Pancreas (tissue), 10 donors: ENCODE data around the gene TUBA1A. TPM values are rescaled to one million over a fixed set of nuclear protein-coding genes. Genes with fewer than 3 reads are reported as not detected.

Source experiments
- ATAC-seq, 4 donors: fragments of 200-7000 bp; cut with Tn5 transposase; one replicate each; pipeline versions ENCODE4 v1.8.0 to v1.9.1; 2020; ENCODE audit warnings: mild to moderate bottlenecking in 4 of 4, moderate library complexity in 4 of 4
- DNase-seq, 6 donors: peaks; one replicate each; pipeline ENCODE4 v3.0.0-alpha.2; 2020
- FAIRE-seq: peaks from 2 replicates; lab custom pipeline; 2012; peaks lifted over from hg19 to GRCh38; lab: Jason Lieb, UNC
- H3K27ac ChIP-seq, 4 donors: fragments of 200-600 bp; sonication (generic); 1 replicate in 3 of 4; 2 replicates in 1 of 4; pipeline versions ENCODE4 v1.5.0 to v1.8.0; 2020
- H3K27me3 ChIP-seq, 4 donors: fragments of 200-600 bp; one replicate each; pipeline ENCODE4 v1.8.0; 2021
- H3K36me3 ChIP-seq, 3 donors: fragments of 200-600 bp; sonication (generic) in 1 of 3; one replicate each; pipeline versions ENCODE4 v1.5.0 to v1.8.0; 2020 to 2021
- H3K4me1 ChIP-seq, 3 donors: fragments of 200-600 bp; one replicate each; pipeline ENCODE4 v1.8.0; 2021
- H3K4me3 ChIP-seq, 4 donors: fragments of 200-600 bp; sonication (generic) in 2 of 4; one replicate each; pipeline versions ENCODE4 v1.5.0 to v1.8.0; 2020 to 2021
- H3K9me3 ChIP-seq, 4 donors: fragments of 200-600 bp; one replicate each; pipeline ENCODE4 v1.8.0; 2021
- CTCF ChIP-seq, 4 donors: fragments of 200-600 bp; sonication (generic) in 3 of 4; IDR thresholded peaks; one replicate each; pipeline versions ENCODE4 v1.5.0 to v1.8.0; 2021; ENCODE audit warnings: antibody characterized with exemption in 4 of 4
- WGBS, 2 donors: extraction: QIAGEN DNeasy Blood & Tissue Kit; methylation state at CpG; one replicate each; pipeline ENCODE4 v1.1.7; 2013; 5-methylcytosine and 5-hydroxymethylcytosine counted together
- intact Hi-C, 3 donors: fragments of 100-400 bp; cut with DNase I; formaldehyde crosslinking; loops; one replicate each; pipeline versions ENCODE4 v1.11.1 to v1.14.2; 2022
- polyA plus RNA-seq, 2 donors: library from polyadenylated mRNA; stranded (reverse); fragments of 200-250 nt; gene quantifications; one replicate each; pipeline ENCODE4 v1.2.3, GENCODE V29; 2013
- total RNA-seq, 6 donors: library from RNA; stranded (reverse); fragmentation: NEBNext Ultra II Directional in 4 of 6; extraction: Animal tissue kit (Norgen Biotek cat#: 25700) in 4 of 6; gene quantifications; one replicate each; pipeline versions ENCODE4 v1.2.1 to v1.2.4, GENCODE V29; 2021 to 2023
- donor health status: healthy with polysubstance abuse.
- donor health status: DM: no; HTN: no; CAD: no; lungs with moderate emphysema.
- donor health status: DM: no; HTN: no; CAD: no.
- donor health status: control.
- donor health status: control.
- donor health status: Bipolar disorder and iron deficiency.
- donor health status: DM: yes; HTN: yes; CAD: no.
- donor health status: DM: no; HTN: no; CAD: no.
- donor health status: DM: no; HTN: no; CAD: no.
- donor health status: DM: yes; HTN: yes; CAD: no.

The TUBA1A gene
- total and polyA plus RNA-seq, 8 donors: 9.1 to 93.8 (median 28.3) TPM

- TF ChIP-seq CTCF (IDR thresholded peaks at IDR 0.05): no peak
- intact Hi-C loops: no loop called here
- H3K27me3 ChIP-seq: no peaks in the 10 kb centered on the region
Measured at GRCh38 chr12:49206389-49206788, 17.5 kb upstream of the TUBA1A start.

GRCh38 chr12:49201595-49202295 lies 12.9 kb upstream of the TUBA1A start:
- peak overlapping the region; percentile 34 to 80 (median 66) for H3K27ac ChIP-seq
- intact Hi-C loops: no loop called here
- ATAC-seq (peak; percentile 47 to 76 (median 66)), FAIRE-seq (peak; percentile 67), DNase-seq (no peak)
- H3K36me3 ChIP-seq: no peaks in the 10 kb centered on the region
- H3K9me3 ChIP-seq: no peaks in the 10 kb centered on the region
- WGBS, 2 donors: 51 to 54% methylated on average over 4 of the region's 4 CpGs
- TF ChIP-seq CTCF (IDR thresholded peaks at IDR 0.05): no peak
- H3K4me3 ChIP-seq: no peak overlapping the region
- no peaks in the 10 kb centered on the region for H3K27me3 ChIP-seq
- H3K4me1 ChIP-seq: peaks cover 0 to 23% (median 5%) of the 10 kb centered on the region in 3 donors

More at GRCh38 chr12:49206389-49206788, 17.5 kb upstream of the TUBA1A start:
- FAIRE-seq (no peak), ATAC-seq (no peak), DNase-seq (no peak)
- no peaks in the 10 kb centered on the region for H3K9me3 ChIP-seq
- H3K36me3 ChIP-seq: no peaks in the 10 kb centered on the region
- peaks cover 0 to 12% (median 5%) of the 10 kb centered on the region in 3 donors for H3K4me1 ChIP-seq
- H3K27ac ChIP-seq: no peak overlapping the region
- H3K4me3 ChIP-seq: no peak overlapping the region

- 3 to 5% methylated on average over 4 of the region's 4 CpGs for WGBS, 2 donors
- FAIRE-seq (no peak), ATAC-seq (peak; percentile 88 to 93 (median 92)), DNase-seq (no peak)
- no peaks in the 10 kb centered on the region for H3K9me3 ChIP-seq
- H3K27ac ChIP-seq: peak overlapping the region; percentile 34 to 80 (median 66)
- H3K4me3 ChIP-seq: no peak overlapping the region
- no peak for TF ChIP-seq CTCF (IDR thresholded peaks at IDR 0.05)
- peaks cover 0 to 23% (median 5%) of the 10 kb centered on the region in 3 donors for H3K4me1 ChIP-seq
- H3K27me3 ChIP-seq: no peaks in the 10 kb centered on the region
- H3K36me3 ChIP-seq: no peaks in the 10 kb centered on the region
- intact Hi-C loops: no loop called here
Measured at GRCh38 chr12:49200919-49201594, 12.2 kb upstream of the TUBA1A start.

GRCh38 chr12:49198431-49199155 lies 9.7 kb upstream of the TUBA1A start:
- no peaks in the 10 kb centered on the region for H3K27me3 ChIP-seq
- DNase-seq: no peak
- ATAC-seq: no peak
- intact Hi-C loops: no loop called here
- H3K4me1 ChIP-seq: peaks cover 0 to 23% (median 5%) of the 10 kb centered on the region in 3 donors
- no peak for TF ChIP-seq CTCF (IDR thresholded peaks at IDR 0.05)
- WGBS, 2 donors: 56 to 60% methylated on average over 11 of the region's 11 CpGs
- no peak overlapping the region for H3K4me3 ChIP-seq
- FAIRE-seq: no peak
- no peak overlapping the region for H3K27ac ChIP-seq
- no peaks in the 10 kb centered on the region for H3K36me3 ChIP-seq
- no peaks in the 10 kb centered on the region for H3K9me3 ChIP-seq
